Measurements from ENCODE around the gene PDZRN4.

The PDZRN4 gene

GRCh38 chr12:41452838-41453407 is 264.8 kb downstream of the PDZRN4 start:
- no peak for DNase-seq (ENCODE audit: low read depth in 2 of 2, low spot score in 1 of 2)

DNA sequence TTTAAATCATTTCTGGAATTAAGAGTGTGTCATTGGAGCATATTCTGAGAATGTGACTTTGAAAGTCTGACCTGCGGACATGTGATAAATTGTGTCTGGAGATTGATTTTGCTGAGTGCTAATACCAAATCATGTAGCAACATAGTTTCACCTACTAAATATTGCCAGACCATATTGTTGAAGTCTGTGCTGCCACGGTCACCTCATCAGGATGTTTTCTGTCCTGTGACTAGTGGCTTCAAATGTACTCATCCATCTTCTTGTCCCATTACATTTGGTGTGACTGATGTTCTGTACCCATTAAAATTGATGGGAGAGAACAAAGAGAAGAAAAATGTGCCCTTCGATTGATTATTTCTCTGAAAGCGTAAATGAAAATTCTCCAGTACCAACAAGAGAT is 265.3 kb downstream of the PDZRN4 start:
- DNase-seq (ENCODE audit: low read depth in 2 of 2, low spot score in 1 of 2) = no peak

- DNase-seq (ENCODE audit: low read depth in 2 of 2, low spot score in 1 of 2) = no peak
These were observed 271.2 kb downstream of the PDZRN4 start for GRCh38 chr12:41459111-41459905.

GRCh38 chr12:41459906-41460214 is 271.7 kb downstream of the PDZRN4 start:
- no peak for DNase-seq (ENCODE audit: low read depth in 2 of 2, low spot score in 1 of 2)

- no peak for DNase-seq (ENCODE audit: low read depth in 2 of 2, low spot score in 1 of 2)
These were observed 272.8 kb downstream of the PDZRN4 start for GRCh38 chr12:41460906-41461305.

GRCh38 chr12:41462312-41462711 is 274.2 kb downstream of the PDZRN4 start:
- no peak for DNase-seq (ENCODE audit: low read depth in 2 of 2, low spot score in 1 of 2)

DNA sequence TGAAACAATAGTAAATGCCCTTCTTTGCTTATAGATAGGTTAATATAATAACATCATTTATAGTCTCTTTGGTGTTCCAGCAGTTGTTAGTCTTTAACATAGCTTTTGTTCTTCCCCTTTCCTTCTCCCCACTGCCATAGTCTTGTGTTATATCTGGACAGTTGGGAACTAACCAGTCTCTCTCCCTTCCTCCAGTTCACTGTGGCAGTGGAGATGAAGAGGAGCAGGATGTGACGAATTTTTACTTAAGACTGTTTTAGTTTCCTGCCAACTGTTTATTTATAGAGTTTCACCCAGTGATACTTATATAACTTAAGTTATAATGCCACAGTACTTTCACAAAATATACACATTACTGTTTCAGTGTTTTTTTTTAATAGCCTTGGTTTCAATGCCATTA is 277.4 kb downstream of the PDZRN4 start:
- no peak for DNase-seq (ENCODE audit: low read depth in 2 of 2, low spot score in 1 of 2)

- DNase-seq (ENCODE audit: low read depth in 2 of 2, low spot score in 1 of 2) = no peak
These were observed 278.2 kb downstream of the PDZRN4 start for GRCh38 chr12:41466300-41466699.

DNA sequence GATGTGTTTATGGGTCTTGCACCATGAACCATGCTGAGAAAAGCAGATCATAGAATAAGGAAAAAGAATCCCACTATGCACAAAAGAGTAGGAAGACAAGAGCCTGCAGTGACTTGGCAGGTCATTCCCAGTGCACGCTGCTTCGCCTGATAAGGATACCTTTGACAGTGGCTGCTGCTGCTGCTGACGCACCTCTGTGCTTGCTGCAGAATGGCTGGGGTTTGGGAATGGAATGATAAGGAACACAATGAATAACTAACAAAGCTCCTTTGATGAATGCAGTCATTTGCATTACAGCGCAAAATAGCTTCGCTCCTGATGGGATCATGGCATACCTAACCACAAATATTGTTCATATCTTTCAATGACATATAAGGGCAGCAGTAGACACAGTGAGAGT is 278.7 kb downstream of the PDZRN4 start:
- no peak for DNase-seq (ENCODE audit: low read depth in 2 of 2, low spot score in 1 of 2)

DNA sequence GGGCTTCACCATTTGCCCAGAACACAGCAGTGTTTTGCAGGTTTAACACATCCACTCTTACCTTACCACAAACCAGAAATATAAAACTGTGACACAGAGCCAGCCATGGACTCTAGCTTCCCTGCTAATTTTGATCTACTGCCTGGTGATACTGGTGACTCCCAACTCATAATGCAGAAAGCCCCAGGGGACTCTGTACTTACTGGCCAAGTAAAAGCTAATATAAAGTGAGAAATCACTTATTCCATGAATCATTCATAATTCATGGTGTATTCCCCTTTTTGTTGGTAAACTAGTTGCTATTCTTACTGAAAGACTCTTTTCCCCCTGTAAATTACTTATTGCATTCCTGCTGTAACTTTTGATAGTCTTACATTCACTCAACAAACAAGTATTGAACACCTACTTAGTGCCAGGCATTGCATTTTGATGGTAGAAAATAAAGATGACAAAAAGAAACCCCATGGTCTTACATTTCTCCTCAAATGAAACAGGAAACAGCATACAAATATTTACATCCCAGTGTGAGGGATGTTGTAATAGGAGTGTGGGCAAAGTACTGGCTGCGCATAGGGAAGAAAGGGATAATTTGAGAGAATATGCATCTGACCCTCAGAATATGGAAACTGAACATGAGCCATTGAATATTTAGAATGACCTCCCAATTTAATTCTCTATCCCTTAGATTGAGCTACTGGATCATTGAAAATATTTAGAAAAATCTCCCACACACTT is 279.6 kb downstream of the PDZRN4 start:
- DNase-seq (ENCODE audit: low read depth in 2 of 2, low spot score in 1 of 2) = no peak

GRCh38 chr12:41468341-41468740 is 280.2 kb downstream of the PDZRN4 start:
- DNase-seq (ENCODE audit: low read depth in 2 of 2, low spot score in 1 of 2) = no peak

DNA sequence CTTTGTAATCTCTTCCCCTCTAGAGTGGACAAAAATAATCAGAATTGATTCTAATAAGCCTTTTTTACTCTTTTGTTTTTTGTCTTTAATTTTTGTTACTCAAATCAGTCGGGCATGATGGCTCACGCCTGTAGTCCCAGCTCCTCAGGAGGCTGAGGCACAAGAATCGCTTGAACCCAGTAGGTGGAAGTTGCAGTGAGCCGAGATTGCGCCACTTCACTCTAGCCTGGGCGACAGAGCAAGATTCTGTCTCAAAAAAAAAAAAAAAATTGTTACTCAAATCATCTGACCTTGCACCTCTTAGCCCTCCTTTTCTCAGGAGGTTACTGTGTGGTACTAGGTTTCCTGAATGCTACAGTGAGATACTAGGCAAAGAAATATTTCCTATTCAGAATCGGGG is 280.6 kb downstream of the PDZRN4 start:
- DNase-seq (ENCODE audit: low read depth in 2 of 2, low spot score in 1 of 2) = no peak

DNA sequence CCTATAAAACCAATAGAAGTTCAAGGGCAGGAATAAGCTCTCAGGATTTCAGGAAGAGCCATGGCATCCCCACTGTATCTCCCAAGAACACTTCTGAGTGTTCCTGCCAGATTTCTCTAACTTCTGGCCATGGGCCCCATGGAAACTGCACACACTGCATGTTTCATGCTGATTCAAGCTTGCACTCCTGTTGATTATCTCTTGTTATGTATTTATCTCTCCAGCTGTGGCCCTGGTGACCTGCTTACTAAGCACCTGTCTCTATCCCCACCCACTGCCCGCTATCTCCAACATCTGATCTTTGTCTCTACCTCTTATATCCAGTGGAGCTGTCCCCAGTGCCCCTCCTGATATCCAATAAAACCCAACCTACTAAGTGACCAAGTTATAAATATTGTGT is 285.3 kb downstream of the PDZRN4 start:
- no peak for DNase-seq (ENCODE audit: low read depth in 2 of 2, low spot score in 1 of 2)

DNA sequence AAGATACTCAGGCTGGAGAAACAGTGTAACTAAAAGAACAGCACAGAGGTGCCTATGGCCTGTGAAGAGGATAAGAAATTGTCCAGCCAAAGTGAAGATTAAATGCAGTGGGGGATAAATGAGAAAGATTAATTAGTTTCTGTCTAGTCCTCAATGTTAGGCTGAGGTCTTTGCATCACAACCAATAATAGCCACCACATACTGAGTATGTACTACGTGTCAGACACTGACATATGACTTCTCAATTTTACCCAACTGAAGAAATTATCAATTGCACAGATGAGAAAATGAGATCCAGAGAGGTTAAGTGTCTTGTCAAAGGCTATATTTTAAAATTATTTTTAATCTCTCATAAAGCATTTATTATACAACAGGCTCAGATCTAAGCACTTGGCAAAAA is 285.9 kb downstream of the PDZRN4 start:
- no peak for DNase-seq (ENCODE audit: low read depth in 2 of 2, low spot score in 1 of 2)

DNA sequence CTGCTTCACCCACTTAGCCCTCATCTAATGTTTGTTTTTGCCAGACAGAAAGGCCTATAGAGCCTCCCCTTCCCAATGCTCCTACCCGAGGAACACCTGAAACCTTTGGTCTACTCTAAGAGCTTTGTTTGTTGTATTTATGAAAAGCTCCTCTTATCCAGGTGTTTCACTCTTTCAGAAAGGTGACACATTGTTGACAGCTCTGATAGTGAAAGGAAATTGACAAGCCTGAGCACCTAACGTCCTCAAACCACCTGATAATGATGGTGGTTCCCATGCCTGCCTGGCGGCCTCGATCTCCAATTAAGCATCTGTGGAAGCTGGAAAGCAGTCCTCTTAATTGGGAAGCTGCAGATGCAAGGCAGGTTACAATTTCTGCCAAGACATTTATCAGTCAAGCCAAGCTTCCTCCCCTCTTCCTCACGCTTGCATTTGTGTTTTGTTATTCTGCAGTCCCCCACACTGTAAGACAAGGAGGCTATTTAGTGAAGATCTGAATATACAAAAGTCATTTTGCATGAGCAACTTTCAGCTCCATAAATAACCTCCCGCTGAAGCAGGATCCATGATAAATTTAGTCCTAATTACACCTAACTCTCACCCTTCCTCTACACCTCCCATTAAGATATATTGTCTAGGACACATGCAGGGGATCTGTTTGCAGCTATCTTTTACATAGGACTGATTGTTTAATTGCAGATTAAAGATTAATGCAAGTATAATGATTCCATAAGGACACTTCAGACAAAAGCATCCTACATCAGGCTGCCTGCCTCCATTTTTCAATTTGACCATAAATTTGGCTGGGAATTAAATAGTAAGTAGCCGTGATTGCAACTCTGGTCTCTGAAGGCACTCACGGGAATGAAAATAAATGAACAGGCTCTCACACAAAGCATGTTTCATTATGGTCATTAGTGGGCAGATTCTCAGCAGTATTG is 288.6 kb downstream of the PDZRN4 start:
- no peak for DNase-seq (ENCODE audit: low read depth in 2 of 2, low spot score in 1 of 2)

GRCh38 chr12:41479426-41479825 is 291.3 kb downstream of the PDZRN4 start:
- DNase-seq (ENCODE audit: low read depth in 2 of 2, low spot score in 1 of 2) = no peak

DNA sequence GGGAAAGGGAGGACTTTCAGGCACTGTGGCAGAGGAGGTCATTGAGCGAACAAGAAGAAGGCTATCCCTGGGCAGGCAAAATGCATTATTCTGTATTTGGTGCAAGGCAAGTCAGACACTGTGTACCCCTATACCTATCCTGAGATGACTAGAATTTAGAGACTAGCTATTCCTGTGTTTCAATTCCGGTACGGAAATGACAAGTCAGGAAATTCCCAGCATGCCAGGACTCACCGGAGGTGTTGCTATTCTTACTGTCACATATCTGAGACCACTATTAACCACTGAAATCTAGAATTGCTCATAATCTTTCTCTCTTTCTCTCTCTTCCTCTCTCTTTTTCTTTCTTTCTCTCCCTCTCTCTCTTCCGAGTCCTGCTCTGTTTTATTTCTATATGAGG is 297.1 kb downstream of the PDZRN4 start:
- no peak for DNase-seq (ENCODE audit: low read depth in 2 of 2, low spot score in 1 of 2)

- no peak for DNase-seq (ENCODE audit: low read depth in 2 of 2, low spot score in 1 of 2)
These were observed 298.6 kb downstream of the PDZRN4 start for GRCh38 chr12:41486718-41487117.

DNA sequence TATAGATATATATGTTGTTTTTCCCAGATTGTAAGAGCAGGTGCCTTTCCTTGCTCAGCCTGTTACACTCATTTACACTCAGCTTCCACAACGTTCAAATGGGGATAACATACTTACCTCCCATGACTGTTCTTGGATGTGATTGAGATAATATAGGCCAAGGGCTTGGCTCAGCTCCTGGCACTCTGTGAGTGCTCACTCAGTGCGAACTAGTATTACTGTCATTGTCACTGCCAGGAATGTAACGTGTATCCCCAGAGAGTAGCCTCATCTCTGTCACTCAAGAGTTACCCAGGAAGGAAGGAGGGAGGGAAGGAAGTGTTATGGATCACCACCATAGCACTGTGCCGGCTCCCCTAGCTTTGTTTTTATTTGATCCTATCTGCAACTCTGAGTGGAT is 307.9 kb downstream of the PDZRN4 start:
- no peak for DNase-seq (ENCODE audit: low read depth in 2 of 2, low spot score in 1 of 2)

DNA sequence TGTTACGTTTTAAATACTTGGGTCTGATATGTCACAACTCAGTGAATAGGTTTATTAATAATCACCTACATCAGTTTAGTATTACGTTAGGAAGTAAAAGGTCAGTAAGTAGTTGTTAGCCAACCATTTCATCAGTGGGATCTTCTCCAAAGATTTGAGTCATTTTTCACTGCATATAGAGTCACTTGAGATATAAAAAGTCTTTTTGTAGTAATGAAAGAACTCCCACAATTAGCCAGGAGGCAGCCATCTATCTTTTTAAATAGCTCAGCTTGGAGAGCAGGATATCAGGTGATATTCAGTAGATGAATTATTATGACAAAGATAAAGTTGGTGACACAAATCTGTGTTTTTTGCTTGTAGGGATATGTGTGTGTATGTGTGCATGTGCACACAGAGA is 309.3 kb downstream of the PDZRN4 start:
- DNase-seq (ENCODE audit: low read depth in 2 of 2, low spot score in 1 of 2) = no peak

DNA sequence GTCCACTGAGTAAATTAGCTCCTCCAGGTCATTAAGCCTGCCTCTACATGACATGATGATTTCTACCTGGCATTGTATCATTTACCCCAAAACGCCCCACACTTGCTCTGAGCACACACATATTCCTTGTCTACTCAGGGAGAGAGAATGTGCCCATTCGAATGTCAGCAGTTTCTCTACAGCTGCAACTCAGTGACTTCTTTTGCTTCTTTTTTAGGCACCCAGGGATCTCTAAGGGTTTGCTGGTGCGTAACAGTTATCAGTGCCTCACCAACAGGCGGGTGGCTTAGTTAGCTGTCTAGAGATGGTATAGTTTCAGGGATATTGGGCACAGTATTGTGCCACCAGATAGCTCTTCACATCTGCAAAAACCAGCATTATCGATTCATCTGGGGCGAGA is 316.9 kb downstream of the PDZRN4 start:
- no peak for DNase-seq (ENCODE audit: low read depth in 2 of 2, low spot score in 1 of 2)
